H1 (cell line): ENCODE measurements around the gene SMARCA5. TPM values are rescaled to one million over a fixed set of nuclear protein-coding genes. Genes with fewer than 3 reads are reported as not detected.

Source experiments
- CTCF ChIA-PET: fragments of 300-600 bp; sonication (Branson Sonifier 250); formaldehyde crosslinking; loops from one replicate; lab custom pipeline; 2021; ENCODE audit not compliant: partially characterized antibody; lab: Charles Lee
- POLR2A ChIA-PET: fragments of 300-600 bp; sonication (Branson Sonifier 250); formaldehyde crosslinking; loops from one replicate; lab custom pipeline; 2021; ENCODE audit warnings: inconsistent platforms; ENCODE audit not compliant: partially characterized antibody; lab: Charles Lee
- DNase-seq, 2 experiments: peaks; one replicate each; pipeline versions ENCODE4 v3.0.0 to v3.0.0-alpha.2; 2010 to 2022; ENCODE audit warnings: low spot score in 2 of 2, low read depth in 1 of 2, mixed read lengths in 1 of 2
- FAIRE-seq: peaks from 2 replicates; lab custom pipeline; 2011; peaks lifted over from hg19 to GRCh38; lab: Jason Lieb, UNC
- H2AFZ ChIP-seq: 2 replicates; pipeline ENCODE4 v1.8.1; 2012; ENCODE audit warnings: low read length, inconsistent platforms
- H2AK5ac ChIP-seq: 2 replicates; pipeline ENCODE4 v1.6.1; 2013; ENCODE audit warnings: low read depth, low read length
- H2BK120ac ChIP-seq: replicated peaks from 2 replicates; pipeline ENCODE3; 2013; ENCODE audit warnings: low read depth, low read length, inconsistent platforms
- H2BK12ac ChIP-seq: 2 replicates; pipeline ENCODE4 v1.6.1; 2013; ENCODE audit warnings: low read depth, low read length
- H2BK15ac ChIP-seq: 2 replicates; pipeline ENCODE4 v1.6.1; 2013; ENCODE audit warnings: low read length
- H2BK20ac ChIP-seq: 2 replicates; pipeline ENCODE4 v1.6.1; 2013; ENCODE audit warnings: low read length
- H2BK5ac ChIP-seq: 2 replicates; pipeline ENCODE4 v1.6.1; 2013; ENCODE audit warnings: low read depth, low read length
- H3K14ac ChIP-seq: 2 replicates; pipeline ENCODE4 v1.6.1; 2013; ENCODE audit warnings: inconsistent platforms; ENCODE audit not compliant: insufficient read length
- H3K18ac ChIP-seq: 2 replicates; pipeline ENCODE4 v1.6.1; 2013; ENCODE audit warnings: low read length; ENCODE audit errors: extremely low read depth
- H3K23ac ChIP-seq: 2 replicates; pipeline ENCODE4 v1.6.1; 2013; ENCODE audit warnings: inconsistent platforms; ENCODE audit not compliant: insufficient read length
- H3K23me2 ChIP-seq: 2 replicates; pipeline ENCODE4 v1.6.1; 2013; ENCODE audit warnings: low read depth, low read length
- H3K27ac ChIP-seq: 2 replicates; pipeline ENCODE4 v1.6.1; 2011; ENCODE audit warnings: low read depth, low read length, inconsistent platforms
- H3K27me3 ChIP-seq, 4 experiments: replicated peaks in 1 of 4; 1 replicate in 1 of 4; 2 replicates in 3 of 4; pipeline versions ENCODE4 v1.6.1 to v1.8.1; 2011 to 2013; ENCODE audit warnings: low read length in 3 of 4, mild to moderate bottlenecking in 3 of 4, inconsistent platforms in 2 of 4, mixed read lengths in 2 of 4, moderate library complexity in 1 of 4; ENCODE audit not compliant: control insufficient read depth in 3 of 4, insufficient read depth in 3 of 4; ENCODE audit errors: extremely low read depth in 1 of 4
- H3K36me3 ChIP-seq, 4 experiments: 2 replicates each; pipeline versions ENCODE4 v1.6.1 to v1.8.1; 2011 to 2013; ENCODE audit warnings: mild to moderate bottlenecking in 4 of 4, low read length in 3 of 4, moderate library complexity in 2 of 4, control low read depth in 1 of 4, inconsistent platforms in 1 of 4; ENCODE audit not compliant: insufficient read depth in 4 of 4, control insufficient read depth in 2 of 4
- H3K4ac ChIP-seq: replicated peaks from 2 replicates; pipeline ENCODE3; 2013; ENCODE audit warnings: low read length, low read depth, mixed read lengths, inconsistent platforms; ENCODE audit not compliant: insufficient read length
- H3K4me1 ChIP-seq, 4 experiments: replicated peaks in 1 of 4; 1 replicate in 1 of 4; 2 replicates in 3 of 4; pipeline versions ENCODE4 v1.6.1 to v1.8.1; 2011 to 2013; ENCODE audit warnings: low read length in 3 of 4, inconsistent platforms in 2 of 4, mixed read lengths in 1 of 4; ENCODE audit not compliant: insufficient read depth in 4 of 4, control insufficient read depth in 3 of 4
- H3K4me2 ChIP-seq, 2 experiments: 2 replicates each; pipeline versions ENCODE4 v1.6.1 to v1.8.1; 2011 to 2013; ENCODE audit warnings: low read depth in 2 of 2, low read length in 2 of 2, control low read depth in 1 of 2, inconsistent platforms in 1 of 2, mild to moderate bottlenecking in 1 of 2; ENCODE audit not compliant: insufficient read depth in 1 of 2
- H3K4me3 ChIP-seq, 4 experiments: fragments of 200-600, 300-600 bp in 1 of 4; sonication (generic), shearing (Covaris generic), sonication (Bioruptor Twin) in 1 of 4; 2 replicates each; pipeline versions ENCODE4 v1.5.1 to v1.8.1; 2011 to 2016; ENCODE audit warnings: low read length in 4 of 4, low read depth in 3 of 4, control low read depth in 2 of 4, inconsistent platforms in 2 of 4, mild to moderate bottlenecking in 2 of 4, mixed read lengths in 1 of 4, moderate library complexity in 1 of 4; ENCODE audit not compliant: insufficient read depth in 2 of 4; ENCODE audit errors: extremely low read depth in 1 of 4
- H3K56ac ChIP-seq: replicated peaks from 2 replicates; pipeline ENCODE3; 2013; ENCODE audit warnings: low read depth, mild to moderate bottlenecking, mixed read lengths, low read length, inconsistent platforms; ENCODE audit not compliant: insufficient read length
- H3K79me1 ChIP-seq: 2 replicates; pipeline ENCODE4 v1.6.1; 2013; ENCODE audit warnings: low read depth, low read length, control low read depth
- H3K79me2 ChIP-seq, 2 experiments: 2 replicates each; pipeline versions ENCODE4 v1.6.1 to v1.8.1; 2012 to 2013; ENCODE audit warnings: low read length in 2 of 2, mild to moderate bottlenecking in 2 of 2, inconsistent platforms in 1 of 2; ENCODE audit not compliant: insufficient read depth in 2 of 2, control insufficient read depth in 1 of 2
- H3K9ac ChIP-seq, 4 experiments: replicated peaks in 1 of 4; 1 replicate in 1 of 4; 2 replicates in 3 of 4; pipeline versions ENCODE4 v1.6.1 to v1.8.1; 2011 to 2013; ENCODE audit warnings: low read depth in 3 of 4, low read length in 3 of 4, control low read depth in 2 of 4, mild to moderate bottlenecking in 2 of 4, moderate library complexity in 2 of 4, inconsistent platforms in 1 of 4; ENCODE audit errors: extremely low read depth in 1 of 4
- H3K9me3 ChIP-seq, 2 experiments: 2 replicates each; pipeline versions ENCODE4 v1.6.1 to v1.8.1; 2012 to 2013; ENCODE audit warnings: mild to moderate bottlenecking in 2 of 2, moderate library complexity in 2 of 2, control low read depth in 1 of 2, inconsistent platforms in 1 of 2, low read depth in 1 of 2, low read length in 1 of 2, mixed read lengths in 1 of 2; ENCODE audit not compliant: insufficient read depth in 2 of 2
- H4K20me1 ChIP-seq, 2 experiments: replicated peaks in 1 of 2; 2 replicates each; pipeline versions ENCODE3 to v1.8.1; 2011 to 2013; ENCODE audit warnings: inconsistent platforms in 2 of 2, low read length in 2 of 2, mild to moderate bottlenecking in 1 of 2; ENCODE audit not compliant: insufficient read depth in 2 of 2, control insufficient read depth in 1 of 2
- H4K5ac ChIP-seq: 2 replicates; pipeline ENCODE4 v1.6.1; 2013; ENCODE audit warnings: low read length, low read depth, mixed read lengths, inconsistent platforms; ENCODE audit not compliant: insufficient read length
- H4K8ac ChIP-seq: 2 replicates; pipeline ENCODE4 v1.8.0; 2013; ENCODE audit warnings: mild to moderate bottlenecking, moderate library complexity, low read length, inconsistent platforms; ENCODE audit not compliant: insufficient read depth; ENCODE audit errors: extremely low read depth
- H4K91ac ChIP-seq: replicated peaks from 2 replicates; pipeline ENCODE3; 2013; ENCODE audit warnings: low read length, mixed read lengths, inconsistent platforms; ENCODE audit not compliant: insufficient read length
- YY1 ChIP-seq: IDR thresholded peaks from 2 replicates; pipeline ENCODE4 v1.6.1; 2011; ENCODE audit warnings: low read depth, mild to moderate bottlenecking, low read length
- polyA plus RNA-seq, 7 experiments: library from polyadenylated mRNA; depleted of rRNA in 3 of 7; stranded (reverse) in 5 of 7; unstranded in 2 of 7; fragments of >200 nt in 5 of 7; fragments of 200-250 nt in 2 of 7; gene quantifications; 1 replicate in 5 of 7; 2 replicates in 1 of 7; 4 replicates in 1 of 7; pipeline versions ENCODE4 v1.2.1 to v1.2.3, GENCODE V29; 2011 to 2013; ENCODE audit warnings: missing spikeins in 2 of 7, mixed read lengths in 2 of 7
- total RNA-seq: library from RNA; stranded (reverse); fragmentation: NEBNext Ultra II Directional; extraction: Animal tissue kit (Norgen Biotek cat#: 25700); gene quantifications from 2 replicates; pipeline ENCODE4 v1.2.1, GENCODE V29; 2021

The SMARCA5 gene
- total and polyA plus RNA-seq, 2 of the 8 experiments (the other 6 are each of a cell fraction or from before 2014, with no cell fraction given) = 13.9 to 112 TPM

DNA sequence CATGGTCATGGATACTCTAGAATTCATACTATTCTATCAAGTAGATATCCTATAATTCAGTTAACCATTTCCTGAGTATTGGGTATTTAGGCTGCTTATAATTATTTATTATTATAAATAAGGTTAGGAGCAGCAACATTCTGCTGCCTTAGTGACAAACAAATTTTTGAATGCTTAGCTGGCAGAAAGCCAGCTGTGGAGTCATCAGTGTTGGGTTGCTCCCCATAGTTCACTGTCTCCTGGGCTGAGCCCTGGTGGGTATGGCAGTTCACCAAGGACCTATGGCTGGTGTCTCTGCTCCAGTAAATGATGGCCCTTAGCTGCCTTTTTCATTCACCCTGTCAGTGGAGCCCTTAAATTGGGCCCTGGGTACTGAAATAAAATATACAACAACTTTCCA is 61.8 kb downstream of the SMARCA5 start:
- Histone ChIP-seq H2BK12ac (no peak overlapping the region), H3K4me1 (no peaks in the 10 kb centered on the region), H3K9ac (no peak overlapping the region), H2BK20ac (no peak overlapping the region), H4K8ac (no peak overlapping the region), H3K23ac (no peak overlapping the region), H3K79me1 (no peaks in the 10 kb centered on the region), H3K27ac (no peak overlapping the region), H3K56ac (no peak overlapping the region), H2BK5ac (no peak overlapping the region), H2AFZ (no peak overlapping the region), H3K4me2 (no peak overlapping the region), H3K14ac (no peak overlapping the region), H3K23me2 (no peaks in the 10 kb centered on the region), H3K9me3 (no peaks in the 10 kb centered on the region), H2AK5ac (no peak overlapping the region), H4K20me1 (no peaks in the 10 kb centered on the region), H2BK120ac (no peak overlapping the region), H4K5ac (no peak overlapping the region), H3K4me3 (no peak overlapping the region), H2BK15ac (no peak overlapping the region), H3K4ac (no peak overlapping the region), H4K91ac (no peak overlapping the region), H3K79me2 (no peaks in the 10 kb centered on the region), H3K36me3 (no peaks in the 10 kb centered on the region), H3K18ac (no peak overlapping the region), H3K27me3 (no peaks in the 10 kb centered on the region)
- CTCF ChIA-PET = interaction anchor here (0.8 to 1.0 kb wide), 2 partner anchors 15 to 25 kb away, joined by 3 to 4 read pairs; no protein-coding TSS in a partner anchor
- FAIRE-seq = no peak
- no peak for DNase-seq
- TF ChIP-seq YY1 = no peak
- POLR2A ChIA-PET = interaction anchor here (0.9 kb wide), 1 partner anchor 16 kb away, joined by 3 read pairs; no protein-coding TSS in a partner anchor
